BJ (cell line): Measurements from ENCODE around the gene PIKFYVE. TPM values are rescaled to one million over a fixed set of nuclear protein-coding genes. Genes with fewer than 3 reads are reported as not detected.
"Not testable (repeated sequence)": the region's sequence is repeated elsewhere in the genome, so short reads cannot be mapped to it uniquely, and the experiment has no call there.

Experiments
- CTCF ChIA-PET: fragments of 350-600 bp; formaldehyde crosslinking; extraction: SDS; loops from one replicate; lab custom pipeline; 2021; ENCODE audit warnings: antibody characterized with exemption, inconsistent platforms; lab: Yijun Ruan, JAX
- POLR2A ChIA-PET: fragments of 300-600 bp; sonication (Branson Sonifier 250); formaldehyde crosslinking; extraction: SDS; loops from one replicate; lab custom pipeline; 2021; ENCODE audit warnings: antibody characterized with exemption; lab: Charles Lee
- DNase-seq: peaks from one replicate; pipeline ENCODE4 v3.0.0-alpha.2; 2011; ENCODE audit warnings: low read depth
- H3K27me3 ChIP-seq: 2 replicates; pipeline ENCODE4 v1.6.0; 2011; ENCODE audit warnings: low read length; ENCODE audit not compliant: control insufficient read depth, insufficient read depth
- H3K36me3 ChIP-seq: 2 replicates; pipeline ENCODE4 v1.5.1; 2011; ENCODE audit warnings: low read length; ENCODE audit not compliant: control insufficient read depth, insufficient read depth
- H3K4me3 ChIP-seq: 2 replicates; pipeline ENCODE4 v1.5.1; 2011; ENCODE audit warnings: low read depth, mild to moderate bottlenecking, control low read depth, low read length
- CTCF ChIP-seq: IDR thresholded peaks from 2 replicates; pipeline ENCODE4 v1.5.1; 2011; ENCODE audit warnings: low read depth, mild to moderate bottlenecking, control low read depth, inconsistent platforms, low read length, moderate library complexity; ENCODE audit not compliant: insufficient read depth
- polyA plus RNA-seq: library from polyadenylated mRNA; depleted of rRNA; stranded (reverse); fragments of >200 nt; gene quantifications from 2 replicates; pipeline ENCODE4 v1.2.3, GENCODE V29; 2011

Gene PIKFYVE
- polyA plus RNA-seq, 1 experiment = 11.5 TPM

GRCh38 chr2:208369091-208369490 is 103.0 kb downstream of the PIKFYVE start:
- peaks cover 1% of the 10 kb centered on the region for H3K27me3 ChIP-seq
- no peak for DNase-seq
- CTCF ChIA-PET = no interaction called here
- POLR2A ChIA-PET = no interaction called here
- no peak for TF ChIP-seq CTCF
- no peaks in the 10 kb centered on the region for H3K36me3 ChIP-seq
- H3K4me3 ChIP-seq = no peak overlapping the region

- CTCF ChIA-PET = interaction anchor here (2.7 kb wide), 1 partner anchor 16 kb away, joined by 16 read pairs; no protein-coding TSS in a partner anchor
- Histone ChIP-seq H3K4me3 (no peak overlapping the region), H3K27me3 (peaks cover 2% of the 10 kb centered on the region; the same call in 1 of the 2 replicates), H3K36me3 (no peaks in the 10 kb centered on the region)
- POLR2A ChIA-PET = no interaction called here
- no peak for TF ChIP-seq CTCF
- DNase-seq = no peak
These were observed 105.0 kb downstream of the PIKFYVE start for GRCh38 chr2:208370881-208371633.

- CTCF ChIA-PET = interaction anchor here (2.7 kb wide), 1 partner anchor 16 kb away, joined by 16 read pairs; no protein-coding TSS in a partner anchor
- no peak for TF ChIP-seq CTCF
These were observed 105.5 kb downstream of the PIKFYVE start for GRCh38 chr2:208371634-208371935.

GRCh38 chr2:208373460-208374089 is 107.5 kb downstream of the PIKFYVE start:
- ChIA-PET CTCF (interaction anchor here (0.9 to 2.7 kb wide), 4 partner anchors 9 to 21 kb away, joined by 3 to 16 read pairs (median 4); no protein-coding TSS in a partner anchor), POLR2A (no interaction called here)
- Histone ChIP-seq H3K27me3 (peaks cover 4% of the 10 kb centered on the region; the same call in 1 of the 2 replicates), H3K4me3 (no peak overlapping the region), H3K36me3 (no peaks in the 10 kb centered on the region)
- peak; percentile 84 for TF ChIP-seq CTCF
- DNase-seq = no peak

More at GRCh38 chr2:208371634-208371935, 105.5 kb downstream of the PIKFYVE start:
- no peak for DNase-seq
- Histone ChIP-seq H3K4me3 (no peak overlapping the region), H3K27me3 (peaks cover 3% of the 10 kb centered on the region; the same call in 1 of the 2 replicates), H3K36me3 (no peaks in the 10 kb centered on the region)
- POLR2A ChIA-PET = no interaction called here

GRCh38 chr2:208375491-208376068 is 109.5 kb downstream of the PIKFYVE start:
- Histone ChIP-seq H3K27me3 (peaks cover 4% of the 10 kb centered on the region; the same call in 1 of the 2 replicates), H3K4me3 (no peak overlapping the region), H3K36me3 (no peaks in the 10 kb centered on the region)
- ChIA-PET POLR2A (no interaction called here), CTCF (interaction anchor here (1.7 kb wide), 1 partner anchor 13 kb away, joined by 5 read pairs; no protein-coding TSS in a partner anchor)
- TF ChIP-seq CTCF = no peak
- no peak for DNase-seq

GRCh38 chr2:208377344-208377860 is 111.3 kb downstream of the PIKFYVE start:
- CTCF ChIA-PET, POLR2A ChIA-PET: not testable (repeated sequence)

More at GRCh38 chr2:208377344-208377860, 111.3 kb downstream of the PIKFYVE start:
- not testable (repeated sequence) for H3K4me3 ChIP-seq, H3K27me3 ChIP-seq, H3K36me3 ChIP-seq, DNase-seq
